ENCODE results near the gene ATG3. TPM values are rescaled to one million over a fixed set of nuclear protein-coding genes. Genes with fewer than 3 reads are reported as not detected.

ATG3 gene
- total RNA-seq, 1 experiment from 2014 or later, result 59.3 TPM

DNA sequence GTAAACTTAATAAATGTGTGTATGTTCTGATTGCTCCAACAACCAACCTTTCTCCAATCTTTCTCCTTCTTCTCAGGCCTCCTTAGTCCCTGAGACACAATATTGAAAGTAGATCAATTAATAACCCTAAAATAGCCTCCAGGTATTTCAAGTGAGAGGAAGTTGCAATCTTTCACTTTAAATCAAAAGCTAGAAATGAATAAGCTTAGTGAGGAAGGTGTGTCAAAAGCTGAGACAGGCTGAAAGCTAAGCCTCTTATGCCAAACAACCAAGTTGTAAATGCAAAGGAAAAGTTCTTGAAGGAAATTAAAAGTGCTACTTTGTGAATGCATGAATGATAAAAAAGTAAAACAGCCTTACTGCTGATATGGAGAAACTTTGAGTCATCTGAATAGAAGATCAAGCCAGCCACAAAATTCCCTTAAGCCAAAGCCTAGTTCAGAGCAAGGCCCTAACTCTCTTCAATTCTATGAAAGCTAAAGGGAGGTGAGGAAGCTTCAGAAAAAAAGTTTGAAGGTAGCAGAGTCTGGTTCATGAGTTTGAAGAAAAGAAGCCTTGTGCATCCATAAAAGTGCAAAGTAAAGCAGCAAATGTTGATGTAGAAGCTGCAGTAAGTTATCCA lies 40.6 kb upstream of the ATG3 start:
- Histone ChIP-seq H3K79me1 (ENCODE audit: insufficient read depth, low read depth, low read length, poor library complexity, severe bottlenecking) (no peaks in the 10 kb centered on the region), H3K27me3 (ENCODE audit: insufficient read depth, low read length) (no peaks in the 10 kb centered on the region), H2BK15ac (ENCODE audit: low read depth, low read length) (no peak overlapping the region), H3T11ph (ENCODE audit: low read length) (no peak overlapping the region), H3K23me2 (ENCODE audit: insufficient read length, low read depth, low read length, poor library complexity, severe bottlenecking) (no peaks in the 10 kb centered on the region), H2BK20ac (ENCODE audit: low read depth, low read length, poor library complexity, severe bottlenecking) (no peak overlapping the region), H4K8ac (replicated peaks; ENCODE audit: insufficient read length, low read depth, low read length) (no peak overlapping the region), H3K18ac (ENCODE audit: insufficient read length, low read depth, low read length) (no peak overlapping the region), H3K4me2 (ENCODE audit: insufficient read depth, insufficient read length, low read length) (no peak overlapping the region), H2AK5ac (ENCODE audit: insufficient read length, low read length) (no peak overlapping the region), H3K4me1 (ENCODE audit: insufficient read depth, low read length) (no peaks in the 10 kb centered on the region), H2BK12ac (ENCODE audit: insufficient read length, low read depth, low read length) (no peak overlapping the region), H3K9ac (ENCODE audit: extremely low read depth, insufficient read length, low read length) (no peak overlapping the region), H3K27ac (ENCODE audit: insufficient read length, low read depth, low read length) (no peak overlapping the region), H4K5ac (ENCODE audit: insufficient read length, low read depth, low read length) (no peak overlapping the region), H2BK5ac (ENCODE audit: insufficient read length, low read length) (no peak overlapping the region), H3K23ac (ENCODE audit: insufficient read length, low read depth, low read length) (no peak overlapping the region), H3K9me3 (ENCODE audit: control insufficient read depth, low read depth, low read length) (no peaks in the 10 kb centered on the region), H2AFZ (ENCODE audit: low read length) (no peak overlapping the region), H4K91ac (ENCODE audit: insufficient read length, low read depth, low read length) (no peak overlapping the region), H3K79me2 (ENCODE audit: insufficient read depth, low read length) (no peaks in the 10 kb centered on the region), H2BK120ac (ENCODE audit: low read depth, low read length, poor library complexity, severe bottlenecking) (no peak overlapping the region), H3K14ac (ENCODE audit: insufficient read depth, low read length) (no peak overlapping the region), H3K4ac (ENCODE audit: low read depth, low read length) (no peak overlapping the region), H4K20me1 (ENCODE audit: control insufficient read depth, insufficient read depth, insufficient read length) (no peaks in the 10 kb centered on the region), H3K56ac (ENCODE audit: insufficient read length, low read depth, low read length) (no peak overlapping the region)
- H3K27ac Mint-ChIP-seq, result no peak overlapping the region
- TF ChIP-seq, protein P1, sequence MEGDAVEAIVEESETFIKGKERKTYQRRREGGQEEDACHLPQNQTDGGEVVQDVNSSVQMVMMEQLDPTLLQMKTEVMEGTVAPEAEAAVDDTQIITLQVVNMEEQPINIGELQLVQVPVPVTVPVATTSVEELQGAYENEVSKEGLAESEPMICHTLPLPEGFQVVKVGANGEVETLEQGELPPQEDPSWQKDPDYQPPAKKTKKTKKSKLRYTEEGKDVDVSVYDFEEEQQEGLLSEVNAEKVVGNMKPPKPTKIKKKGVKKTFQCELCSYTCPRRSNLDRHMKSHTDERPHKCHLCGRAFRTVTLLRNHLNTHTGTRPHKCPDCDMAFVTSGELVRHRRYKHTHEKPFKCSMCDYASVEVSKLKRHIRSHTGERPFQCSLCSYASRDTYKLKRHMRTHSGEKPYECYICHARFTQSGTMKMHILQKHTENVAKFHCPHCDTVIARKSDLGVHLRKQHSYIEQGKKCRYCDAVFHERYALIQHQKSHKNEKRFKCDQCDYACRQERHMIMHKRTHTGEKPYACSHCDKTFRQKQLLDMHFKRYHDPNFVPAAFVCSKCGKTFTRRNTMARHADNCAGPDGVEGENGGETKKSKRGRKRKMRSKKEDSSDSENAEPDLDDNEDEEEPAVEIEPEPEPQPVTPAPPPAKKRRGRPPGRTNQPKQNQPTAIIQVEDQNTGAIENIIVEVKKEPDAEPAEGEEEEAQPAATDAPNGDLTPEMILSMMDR (conservative IDR thresholded peaks at IDR 0.05), result no peak
- no peak overlapping the region for H3K4me3 Mint-ChIP-seq
- peaks cover 9 to 11% of the 10 kb centered on the region in 2 experiments; a peak in 3 of 4 replicates for H3K4me1 Mint-ChIP-seq
- no peak for DNase-seq
- H3K9me3 Mint-ChIP-seq, result no peaks in the 10 kb centered on the region
- no peaks in the 10 kb centered on the region for H3K27me3 Mint-ChIP-seq (ENCODE audit: low read depth)
- no peaks in the 10 kb centered on the region for H3K36me3 Mint-ChIP-seq (ENCODE audit: insufficient read depth in 1 of 3, low read depth in 3 of 3)

Data from H9 (cell line).